8988T (cell line): ENCODE measurements around the gene ASCC2.
A peak's percentile ranks its signal among the peaks of the same experiment; 100 is the strongest.
"Not testable (repeated sequence)": the region's sequence is repeated elsewhere in the genome, so short reads cannot be mapped to it uniquely, and the experiment has no call there.

Experiments used
- DNase-seq: peaks from one replicate; pipeline ENCODE4 v3.0.0; 2011

ASCC2 gene

DNA sequence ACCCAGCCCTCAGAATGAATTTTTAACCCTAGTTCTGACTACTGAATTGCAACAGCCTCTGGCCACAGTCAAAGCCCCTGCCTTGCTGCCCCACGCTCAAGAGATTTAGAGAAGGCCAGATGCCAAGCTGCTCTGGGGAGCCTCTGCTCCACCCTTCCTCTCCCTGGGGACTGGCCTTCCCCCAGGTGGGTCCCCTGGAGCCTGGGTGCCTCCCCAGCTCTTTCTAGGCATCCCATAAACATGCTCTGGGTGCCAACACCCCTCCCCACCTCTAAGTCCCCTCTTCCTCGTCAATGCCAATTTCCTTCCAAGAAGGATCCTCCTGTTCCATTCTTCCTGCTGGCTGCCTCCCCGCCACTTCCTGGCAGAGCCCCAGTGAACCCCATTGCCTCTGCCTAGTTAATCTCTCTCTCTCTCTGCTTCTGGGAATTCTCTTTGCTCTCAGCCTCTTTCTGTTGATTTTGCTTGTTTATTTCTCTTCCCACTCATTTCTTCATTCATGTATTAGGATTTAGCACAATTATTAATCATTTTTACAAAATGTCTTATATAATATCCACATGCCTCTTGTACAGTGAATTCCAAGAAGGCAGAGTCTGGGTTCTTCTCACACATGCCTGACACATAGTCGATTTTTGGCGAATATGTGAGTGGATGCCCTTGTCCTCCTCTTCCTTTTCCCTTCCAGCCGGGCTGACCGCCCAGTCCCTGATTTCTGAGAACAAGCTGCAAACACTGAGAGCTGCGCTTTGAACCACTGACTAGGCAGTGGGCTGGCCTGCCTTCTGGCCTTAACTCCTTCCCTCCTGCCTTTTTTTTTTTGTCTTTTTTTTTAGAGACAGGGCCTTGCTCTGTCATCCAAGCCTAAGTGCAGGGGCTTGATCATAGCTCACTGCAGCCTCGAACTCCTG lies 53.4 kb downstream of the ASCC2 start:
- DNase-seq = no peak

DNA sequence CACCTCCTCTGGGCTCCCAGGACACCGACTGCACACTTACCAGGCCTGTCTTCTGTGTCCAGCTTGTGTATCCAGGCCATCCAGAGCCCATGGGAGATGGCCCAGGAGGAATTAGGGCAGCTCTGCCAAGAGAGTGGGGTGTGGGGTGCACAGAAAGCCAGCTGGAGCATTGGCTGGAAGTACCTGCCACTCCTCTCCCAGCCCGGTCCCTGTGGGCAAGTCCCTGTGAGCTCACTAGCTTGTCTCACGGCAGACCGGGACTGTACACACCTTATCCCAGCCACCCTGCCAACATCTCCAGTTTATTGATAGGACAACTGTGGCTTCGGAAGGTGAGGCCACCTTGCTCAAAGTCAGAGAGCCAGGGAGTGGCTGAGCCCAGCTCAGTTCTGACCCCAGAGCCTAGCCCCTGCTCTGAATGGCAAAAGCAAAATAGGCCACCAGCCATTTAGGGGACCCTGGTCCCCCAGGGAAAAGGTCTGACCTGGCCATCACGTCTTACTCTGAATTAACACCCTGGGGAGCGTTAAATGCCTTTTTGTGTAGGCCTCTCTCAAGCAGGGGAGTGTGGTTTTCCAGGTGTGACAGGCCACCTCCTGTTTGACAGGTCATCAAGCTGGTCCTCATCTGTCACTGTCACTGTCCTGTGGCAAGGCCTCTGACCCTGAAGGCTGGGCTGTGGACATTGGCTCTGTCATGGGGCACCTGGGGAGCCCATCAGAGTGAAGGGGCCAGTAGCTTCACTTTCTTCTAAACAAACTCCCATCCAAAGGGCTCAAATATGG lies 55.8 kb downstream of the ASCC2 start:
- no peak for DNase-seq

GRCh38 chr22:29780748-29781676 lies 57.1 kb downstream of the ASCC2 start:
- no peak for DNase-seq

DNA sequence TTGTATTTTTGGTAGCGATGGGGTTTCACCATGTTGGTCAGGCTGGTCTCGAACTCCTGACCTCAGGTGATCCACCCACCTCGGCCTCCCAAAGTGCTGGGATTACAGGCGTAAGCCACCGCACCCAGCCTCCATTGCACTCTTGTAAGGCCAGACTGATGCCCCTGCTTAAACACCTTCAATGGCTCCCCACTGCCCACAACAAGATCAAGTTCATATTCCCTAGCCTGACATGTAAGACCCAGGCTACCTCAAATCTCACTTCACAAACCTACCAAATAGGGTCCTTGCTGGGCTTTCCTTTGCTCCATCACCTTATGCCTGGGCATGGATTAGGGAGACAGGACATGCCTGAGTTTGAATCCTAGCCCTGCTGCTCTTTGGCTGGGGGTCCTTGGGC lies 57.9 kb downstream of the ASCC2 start:
- DNase-seq = no peak

DNA sequence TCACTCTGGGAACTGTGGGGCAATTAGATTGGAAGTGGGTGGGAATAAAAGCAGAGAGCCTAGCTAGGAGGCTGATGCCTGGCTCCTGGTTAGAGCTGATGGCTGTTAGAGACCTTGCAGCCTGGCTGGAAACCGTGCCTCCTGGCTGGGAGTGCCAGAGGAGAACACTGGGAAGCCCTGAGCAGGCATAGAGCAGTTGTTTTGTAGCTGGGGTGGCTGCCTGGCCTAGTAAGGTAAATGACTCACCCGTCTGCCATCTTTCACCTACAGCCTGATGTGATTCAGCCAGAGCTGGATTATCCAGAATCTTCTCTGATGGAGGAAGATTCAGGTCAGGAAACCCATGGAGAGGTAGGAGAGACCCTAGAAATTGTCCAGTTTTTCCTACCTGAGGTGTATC lies 64.8 kb downstream of the ASCC2 start:
- DNase-seq = no peak

DNA sequence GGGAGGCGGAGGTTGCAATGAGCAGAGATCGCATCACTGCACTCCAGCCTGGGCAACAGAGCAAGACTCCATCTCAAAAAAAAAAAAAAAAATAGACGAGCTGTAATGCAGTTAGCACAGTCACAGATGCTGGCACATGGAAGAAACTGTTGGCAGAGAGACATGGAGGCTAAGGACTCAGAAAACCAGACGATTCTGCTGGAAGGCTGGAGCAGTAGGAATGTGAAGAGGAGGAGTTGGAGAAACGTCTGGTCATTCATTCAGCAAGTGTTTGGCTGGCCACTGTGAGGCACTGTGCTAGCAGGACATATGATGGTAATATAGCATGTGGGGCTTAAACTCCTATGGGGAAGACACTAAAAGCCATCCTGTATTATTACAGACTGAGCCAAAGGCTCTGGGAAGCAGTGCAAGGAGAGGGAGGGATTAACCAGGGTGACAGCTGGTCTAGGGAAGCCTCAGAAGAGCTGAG lies 65.9 kb downstream of the ASCC2 start:
- DNase-seq = no peak

DNA sequence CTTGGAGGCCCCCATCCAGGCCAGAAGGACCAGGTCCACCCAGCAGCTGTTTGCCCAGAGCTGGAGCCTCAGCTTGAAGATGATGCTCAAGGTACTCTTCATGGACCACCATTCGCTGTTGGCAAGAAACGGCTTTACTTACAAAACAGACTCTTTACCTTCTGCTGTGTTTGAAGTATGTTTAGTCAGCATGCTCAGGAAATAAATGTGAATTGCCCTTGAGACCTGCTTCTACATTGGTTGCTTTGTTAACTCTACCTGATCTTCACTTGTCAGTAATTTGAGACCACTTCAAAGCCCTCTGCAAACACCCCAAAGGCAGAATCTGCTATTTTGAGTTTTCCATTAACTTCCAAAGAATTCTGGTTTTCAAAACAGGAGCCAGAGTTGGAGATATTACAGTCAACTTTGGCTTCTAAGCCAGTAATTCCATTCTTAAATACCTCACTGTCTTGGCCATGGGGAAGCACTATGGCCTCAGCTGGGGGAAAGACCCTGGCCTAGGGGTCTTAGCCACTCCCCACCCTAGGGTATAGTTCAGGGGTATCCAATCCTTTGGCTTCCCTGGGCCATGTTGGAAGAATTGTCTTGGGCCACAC lies 68.3 kb downstream of the ASCC2 start:
- DNase-seq = no peak

DNA sequence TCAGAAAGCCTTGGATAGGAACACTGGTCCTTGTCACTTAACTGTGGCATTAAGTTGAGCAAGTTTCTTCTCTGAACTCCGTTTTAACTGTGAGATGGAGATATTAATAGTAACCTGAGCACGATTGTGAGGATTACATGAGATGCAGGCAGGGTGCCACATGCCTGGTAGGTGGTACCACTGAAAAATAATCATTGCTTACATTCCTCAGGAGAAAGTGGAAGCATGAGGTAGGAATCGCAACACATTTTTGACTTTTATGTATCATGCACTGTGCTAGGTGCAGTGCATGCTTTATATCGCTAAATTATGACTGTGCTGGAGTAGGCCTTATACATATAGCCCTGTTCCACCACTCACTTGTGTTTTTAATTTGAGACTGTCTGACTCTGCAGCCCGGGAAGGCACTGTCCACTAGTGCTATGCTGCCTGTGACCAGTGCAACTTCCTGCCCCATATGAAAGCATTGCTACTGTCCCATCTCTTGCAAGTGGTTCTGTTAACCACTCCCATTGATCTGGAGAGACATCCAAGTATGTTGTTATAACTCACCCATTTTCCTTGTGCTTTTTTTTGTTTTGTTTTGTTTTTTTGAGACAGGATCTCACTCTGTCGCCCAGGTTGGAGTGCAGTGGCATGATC lies 69.9 kb downstream of the ASCC2 start:
- no peak for DNase-seq

GRCh38 chr22:29767171-29768051 lies 70.7 kb downstream of the ASCC2 start, which contains the start of gene UQCR10:
TSS of gene UQCR10 (plus strand) at chr22:29767369. CDS start at chr22:29767399, 30 bp downstream.
- peak; percentile 76 for DNase-seq

GRCh38 chr22:29766632-29767170 lies 71.4 kb downstream of the ASCC2 start, which contains the start of gene ZMAT5:
TSS of gene ZMAT5 (minus strand) at chr22:29767007. CDS start at chr22:29748544, 18,463 bp downstream.
- peak; percentile 90 for DNase-seq

DNA sequence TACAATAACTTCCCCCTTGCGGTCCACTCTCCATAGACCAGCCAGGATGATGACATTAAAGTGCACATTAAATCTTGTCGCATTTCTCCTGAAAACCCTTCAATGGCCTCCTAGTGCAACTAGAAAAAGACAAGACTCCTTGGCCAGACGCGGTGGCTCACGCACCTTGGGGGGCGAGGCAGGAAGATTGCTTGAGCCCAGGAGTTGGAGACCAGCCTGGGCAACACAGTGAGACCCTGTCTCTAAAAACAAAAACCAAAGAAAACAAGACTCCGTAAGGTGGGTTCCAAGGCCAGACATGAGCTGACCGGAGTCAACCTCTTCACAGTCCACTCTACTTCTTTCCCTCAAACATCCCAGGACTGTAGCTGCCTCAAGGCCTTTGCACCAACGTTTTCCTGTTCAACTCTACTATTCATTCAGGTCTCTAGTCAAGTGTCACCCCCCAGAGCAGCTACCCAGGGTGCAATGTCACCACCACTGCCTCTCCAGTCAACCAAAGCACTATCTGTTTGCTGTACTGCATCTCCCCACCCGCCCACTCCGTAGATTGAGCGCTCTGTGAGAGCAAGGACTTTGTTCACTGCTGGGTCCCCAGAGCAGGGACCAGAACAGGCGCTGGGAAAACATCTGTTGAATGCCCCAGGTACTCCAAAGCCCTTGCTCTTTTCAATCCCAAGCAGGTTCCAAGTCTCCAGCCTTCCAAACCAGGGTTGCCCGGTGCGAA lies 72.0 kb downstream of the ASCC2 start:
- DNase-seq = no peak

- no peak for DNase-seq
Measured at GRCh38 chr22:29762263-29762662, 75.8 kb downstream of the ASCC2 start.

GRCh38 chr22:29758959-29759358 lies 79.1 kb downstream of the ASCC2 start:
- DNase-seq = no peak

- no peak for DNase-seq
Measured at GRCh38 chr22:29758068-29758622, 79.9 kb downstream of the ASCC2 start.

- DNase-seq = no peak
Measured at GRCh38 chr22:29757096-29757495, 81.0 kb downstream of the ASCC2 start.

DNA sequence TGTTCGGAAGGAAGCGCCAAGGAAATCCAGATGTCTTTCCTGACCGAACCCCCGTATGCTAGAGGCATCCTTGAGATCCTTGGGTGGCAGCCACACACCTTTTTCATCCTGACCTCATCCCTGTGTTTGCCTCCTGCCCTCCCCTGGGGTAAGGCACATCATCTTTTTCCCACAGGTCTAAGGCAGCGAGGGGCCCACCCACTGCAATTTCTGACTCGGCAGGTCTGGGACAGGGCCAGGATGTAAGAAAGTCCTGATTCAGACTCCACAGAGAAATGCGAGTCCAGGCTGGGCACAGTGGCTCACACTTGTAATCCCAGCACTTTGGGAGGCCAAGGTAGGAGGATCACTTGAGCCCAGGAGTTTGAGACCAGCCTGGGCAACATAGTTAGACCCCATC lies 81.7 kb downstream of the ASCC2 start:
- no peak for DNase-seq

GRCh38 chr22:29755889-29756288 lies 82.2 kb downstream of the ASCC2 start:
- DNase-seq = no peak

- not testable (repeated sequence) for DNase-seq
Measured at GRCh38 chr22:29754658-29755395, 83.2 kb downstream of the ASCC2 start.
